HG03095 (cell line): ENCODE measurements around the gene COL25A1.

Source experiments
- ATAC-seq: cut with Tn5 transposase; IDR thresholded peaks from one replicate; pipeline ENCODE4 v1.9.1; 2021; ENCODE audit warnings: moderate library complexity; ENCODE audit not compliant: unreplicated experiment

Gene COL25A1

DNA sequence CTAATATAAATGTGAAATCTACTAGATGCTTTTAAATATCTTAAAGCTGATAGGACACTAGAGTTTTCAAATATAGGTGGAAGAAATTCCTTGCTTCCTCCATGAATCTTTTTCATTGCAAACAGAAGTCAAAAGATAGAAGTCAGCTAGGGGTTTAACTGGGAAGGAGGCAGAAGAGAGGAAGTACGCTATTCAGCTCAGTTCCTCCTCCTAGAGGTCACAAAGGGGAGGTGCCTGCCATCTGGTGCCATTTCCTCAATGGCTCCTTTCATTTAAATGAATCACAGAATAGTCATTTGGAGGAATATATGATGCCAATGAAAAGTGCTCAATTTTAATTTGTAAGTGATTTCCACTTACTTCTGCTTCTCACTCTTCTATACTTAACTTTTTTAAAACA is 8.5 kb downstream of the COL25A1 start:
- ATAC-seq: peak; percentile 81

DNA sequence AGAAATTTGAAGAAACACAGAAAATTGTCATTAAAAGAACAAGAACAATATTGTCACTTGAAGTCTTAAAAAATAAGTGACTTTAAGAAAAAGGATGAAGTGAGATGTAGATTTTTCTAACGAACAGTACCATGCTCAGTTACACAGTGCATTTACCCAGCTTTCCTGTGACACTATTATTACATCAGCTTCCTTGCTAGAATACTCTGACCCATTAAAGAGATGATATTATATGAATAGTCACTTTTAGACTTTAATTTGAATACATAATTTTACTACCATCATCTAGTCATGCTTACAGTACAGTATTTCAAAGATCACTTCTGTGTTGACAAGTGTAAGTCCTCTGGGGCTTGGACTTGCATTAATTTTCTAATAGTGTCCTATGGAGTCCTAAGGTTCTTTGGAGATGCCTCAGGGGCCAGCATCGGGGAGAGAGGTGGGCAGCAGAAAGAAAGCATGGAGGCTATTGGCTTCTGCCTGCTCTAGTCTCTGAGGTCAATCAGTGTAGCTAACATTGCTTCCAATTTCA is 10.7 kb downstream of the COL25A1 start:
- ATAC-seq: no peak

DNA sequence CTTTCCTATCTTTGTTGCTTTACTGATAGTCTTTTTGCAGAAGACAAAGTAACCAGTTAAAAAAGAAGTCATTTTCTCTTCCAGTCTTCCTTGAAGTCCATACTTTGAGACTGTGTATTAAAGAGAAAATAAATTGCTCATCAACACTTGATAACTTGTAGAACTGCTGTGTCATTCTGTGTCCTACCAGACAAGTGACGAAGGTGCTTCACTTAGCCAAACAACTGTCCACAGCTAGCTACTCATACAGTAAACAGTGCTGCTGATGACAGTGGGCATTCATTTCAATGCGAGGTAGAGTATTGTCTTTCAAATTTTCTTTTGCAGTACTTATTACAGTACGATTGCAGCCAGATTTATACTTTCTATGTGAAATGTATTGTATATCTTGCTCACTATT is 11.5 kb downstream of the COL25A1 start:
- no peak for ATAC-seq

DNA sequence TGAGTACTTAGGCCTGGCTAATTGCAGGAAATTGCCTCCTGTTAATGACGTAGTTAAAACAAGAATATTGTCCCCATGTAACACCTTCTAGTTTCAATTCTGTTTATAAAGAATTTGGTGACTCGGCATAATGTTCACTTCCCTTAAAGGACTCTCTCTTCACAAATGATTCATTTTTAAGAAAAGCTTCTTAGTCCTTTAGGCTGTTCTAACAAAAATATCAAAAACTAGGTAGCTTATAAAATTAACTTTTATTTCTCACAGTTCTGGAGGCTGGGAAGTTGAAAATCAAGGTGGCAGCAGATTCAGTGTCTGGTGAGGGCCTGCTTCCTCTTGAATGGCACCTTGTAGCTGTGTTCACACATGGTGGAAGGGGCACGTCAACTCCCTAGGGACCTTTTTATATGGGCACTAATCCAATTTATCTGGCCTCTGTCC is 23.8 kb downstream of the COL25A1 start:
- ATAC-seq: peak; percentile 77

DNA sequence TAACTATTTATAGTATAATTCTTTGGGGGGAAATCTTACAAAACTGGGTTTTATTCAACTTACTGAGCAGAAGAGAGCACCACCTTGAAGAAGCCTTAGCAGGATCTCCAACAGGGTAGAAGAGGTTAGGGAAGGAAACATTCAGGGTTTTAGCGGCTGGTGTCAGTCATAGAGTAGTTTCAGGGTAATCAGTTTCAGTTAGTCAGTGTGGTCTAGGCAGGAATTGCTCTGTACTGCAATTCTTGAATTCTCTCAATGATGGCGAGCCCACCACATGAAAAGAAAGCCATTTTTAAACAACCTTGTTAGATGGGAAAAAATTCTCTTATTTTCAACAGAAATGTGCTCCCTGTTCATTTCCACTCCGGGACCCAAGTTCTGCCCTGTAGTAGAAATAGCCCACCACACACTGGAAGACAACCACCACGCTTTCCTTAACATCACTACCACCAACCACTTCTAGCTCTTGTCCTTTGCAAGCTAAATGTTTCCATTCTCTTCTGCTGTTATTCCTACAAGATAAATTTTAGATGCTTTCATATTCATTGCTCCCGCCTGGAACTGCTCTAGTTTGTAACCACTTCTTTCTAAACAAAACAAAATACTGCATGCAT is 25.9 kb downstream of the COL25A1 start:
- peak; percentile 64 for ATAC-seq

DNA sequence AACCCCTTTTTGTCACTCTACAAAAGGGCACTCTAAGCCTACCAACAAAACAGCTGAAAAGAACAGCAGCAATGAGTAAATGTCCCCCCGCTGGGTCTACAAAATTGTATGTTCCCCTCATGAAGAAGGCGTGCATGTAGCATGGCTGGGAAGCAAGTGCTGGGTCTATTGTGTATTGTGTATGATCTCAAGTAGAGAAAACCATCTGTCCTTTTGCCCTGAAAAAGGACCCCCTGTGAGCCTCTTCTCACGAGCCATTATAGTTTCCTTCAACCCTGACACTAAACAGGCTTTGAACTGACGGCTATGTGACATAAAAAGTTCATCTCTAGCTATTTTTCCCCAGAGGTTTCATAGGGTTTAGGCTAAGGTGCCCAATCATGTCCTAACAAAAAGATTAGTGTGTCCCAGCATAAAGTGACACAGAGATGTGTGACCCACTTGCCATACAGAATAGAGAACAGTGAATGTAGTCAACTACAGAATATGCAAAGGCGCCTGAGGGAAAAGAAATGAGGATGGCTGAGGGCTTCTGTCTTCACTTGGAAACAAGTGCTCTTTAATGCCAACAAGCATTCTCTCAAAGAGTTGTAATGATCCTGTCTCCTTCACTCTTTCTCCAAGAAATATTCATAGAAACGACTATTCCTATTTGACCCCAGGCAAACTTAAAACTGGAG is 27.3 kb downstream of the COL25A1 start:
- no peak for ATAC-seq

DNA sequence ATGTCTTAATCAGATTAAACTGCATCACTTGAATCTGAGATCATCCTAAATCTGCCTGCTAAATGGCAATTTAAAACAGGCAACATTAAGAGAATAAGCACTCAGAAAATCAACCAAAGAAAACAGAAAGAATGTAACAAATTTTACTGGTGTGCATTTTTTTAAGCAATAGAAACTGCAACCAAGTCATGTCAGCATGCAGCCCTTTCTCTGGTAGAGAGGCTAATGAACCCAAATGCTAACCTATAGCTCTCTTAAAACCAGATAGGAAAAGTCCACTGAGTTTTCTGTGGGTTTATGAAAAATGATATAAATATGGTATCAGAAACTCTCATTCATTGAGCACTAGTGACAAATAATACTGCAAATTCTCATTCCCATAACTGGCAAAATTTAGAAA is 35.6 kb downstream of the COL25A1 start:
- no peak for ATAC-seq

DNA sequence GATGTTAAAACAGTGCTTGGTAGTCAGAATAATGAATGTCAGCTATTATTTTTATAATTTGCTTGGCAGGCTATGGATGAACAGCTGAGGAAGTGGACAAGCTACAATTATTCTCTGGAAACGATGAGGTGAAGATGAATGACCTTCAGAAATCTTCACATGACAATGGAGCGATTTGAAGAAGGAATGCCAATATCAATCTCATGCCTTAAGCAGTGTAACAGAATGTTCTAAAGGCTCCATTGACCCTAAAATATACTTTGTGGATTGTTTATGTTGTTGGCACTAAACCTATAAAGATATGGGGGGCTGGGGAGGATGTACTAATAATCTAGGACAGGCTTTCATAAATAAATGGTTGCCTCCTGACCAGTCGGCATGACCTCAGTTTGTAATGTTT is 36.2 kb downstream of the COL25A1 start:
- no peak for ATAC-seq

DNA sequence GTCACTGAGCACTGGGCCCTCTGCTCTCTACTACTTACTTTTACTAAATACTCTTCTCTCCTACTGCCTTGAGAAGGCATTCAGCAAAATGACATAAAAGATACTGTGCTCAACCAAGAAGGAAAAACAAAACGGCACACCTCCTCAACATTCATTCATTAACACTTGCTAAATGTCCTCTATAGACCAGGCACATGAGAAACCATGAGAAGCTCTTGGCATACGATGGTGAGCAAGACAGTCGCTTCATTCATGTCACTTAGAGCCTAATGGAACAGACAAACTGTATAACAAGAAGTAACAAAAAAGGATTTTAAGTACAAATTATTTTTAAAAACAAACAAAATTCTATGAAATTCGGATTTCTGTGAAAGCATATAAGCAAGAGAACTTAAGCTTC is 38.7 kb downstream of the COL25A1 start:
- no peak for ATAC-seq

DNA sequence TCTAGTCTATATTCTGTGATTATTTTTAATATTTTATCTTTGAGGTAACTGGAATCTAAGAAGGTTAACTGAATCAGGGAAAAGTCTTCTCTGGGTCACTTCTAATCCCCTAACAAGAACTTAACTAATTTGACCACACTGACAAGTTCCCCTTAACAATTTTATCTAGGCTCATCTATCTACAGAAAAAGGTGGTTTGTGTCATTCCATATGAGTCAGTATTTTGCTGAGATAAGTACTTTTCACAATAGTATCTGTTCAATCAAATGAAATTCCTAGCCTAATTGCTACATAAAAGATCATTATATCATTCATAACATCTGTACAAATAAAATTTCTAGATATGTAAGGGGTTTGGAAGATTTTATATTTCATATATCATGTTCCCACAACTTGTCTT is 45.6 kb downstream of the COL25A1 start:
- no peak for ATAC-seq

DNA sequence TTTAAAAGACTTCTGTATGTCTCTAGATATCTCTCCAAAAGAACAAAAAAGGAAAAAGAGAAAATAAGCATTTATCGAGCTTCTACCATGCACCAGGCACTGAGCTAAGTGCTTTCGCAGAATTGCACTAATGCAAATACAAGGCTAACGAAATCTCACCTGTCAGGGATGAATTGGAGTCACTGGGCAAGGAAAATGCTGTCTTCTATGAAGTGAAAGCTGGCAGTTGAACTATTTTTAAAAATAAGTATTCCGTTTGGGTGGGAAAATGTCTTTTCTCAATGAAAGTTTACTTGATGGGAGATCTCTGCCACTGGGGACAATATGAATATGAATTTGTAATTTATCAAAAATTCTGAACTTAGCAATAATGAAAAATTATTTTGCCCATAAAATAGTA is 47.6 kb downstream of the COL25A1 start:
- ATAC-seq: no peak

DNA sequence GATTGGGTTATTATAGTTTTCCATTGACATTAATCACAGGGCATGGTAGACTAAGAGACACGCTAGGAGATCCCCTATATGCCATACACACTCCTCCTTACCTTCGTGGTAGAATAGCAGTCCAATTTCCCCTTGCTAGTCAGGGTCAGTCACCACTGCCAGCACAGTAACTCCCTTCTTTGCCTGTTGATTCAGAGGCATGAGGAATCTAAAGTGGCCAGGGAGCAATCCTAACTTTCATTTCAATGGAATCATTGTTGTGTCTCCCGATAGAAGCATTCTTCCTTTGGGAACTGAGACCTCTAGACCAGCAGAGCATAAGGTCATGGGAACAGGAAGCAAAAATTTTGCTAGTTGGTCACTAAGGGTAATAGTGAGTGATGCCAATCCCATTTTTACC is 51.1 kb downstream of the COL25A1 start:
- no peak for ATAC-seq

DNA sequence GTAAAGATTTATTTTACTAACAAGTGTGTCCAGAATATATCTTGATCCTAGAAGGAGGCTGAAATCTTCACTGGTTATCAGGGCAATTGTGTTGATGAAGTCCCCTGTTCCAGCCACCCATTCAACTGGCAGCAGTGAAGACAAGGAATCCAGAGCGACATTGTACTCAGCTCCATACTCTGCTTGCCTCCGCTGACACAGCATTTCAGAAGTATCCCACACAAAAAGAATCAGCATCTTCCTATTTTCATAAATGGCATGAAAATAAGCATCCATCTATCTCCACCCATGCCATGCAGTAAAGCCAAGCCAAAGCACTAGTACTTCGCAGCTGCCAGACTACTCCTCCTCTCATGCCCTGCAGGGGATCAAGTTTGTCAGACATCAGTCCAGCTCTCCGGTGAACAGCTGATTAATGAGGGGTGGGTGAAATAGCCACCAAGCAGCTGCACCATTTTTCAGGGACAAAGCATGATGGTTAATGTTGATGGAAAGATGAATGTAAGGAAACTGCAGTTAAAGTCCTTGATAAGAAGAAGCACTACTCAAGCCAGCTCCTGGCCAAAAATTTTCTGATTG is 54.0 kb downstream of the COL25A1 start:
- no peak for ATAC-seq

DNA sequence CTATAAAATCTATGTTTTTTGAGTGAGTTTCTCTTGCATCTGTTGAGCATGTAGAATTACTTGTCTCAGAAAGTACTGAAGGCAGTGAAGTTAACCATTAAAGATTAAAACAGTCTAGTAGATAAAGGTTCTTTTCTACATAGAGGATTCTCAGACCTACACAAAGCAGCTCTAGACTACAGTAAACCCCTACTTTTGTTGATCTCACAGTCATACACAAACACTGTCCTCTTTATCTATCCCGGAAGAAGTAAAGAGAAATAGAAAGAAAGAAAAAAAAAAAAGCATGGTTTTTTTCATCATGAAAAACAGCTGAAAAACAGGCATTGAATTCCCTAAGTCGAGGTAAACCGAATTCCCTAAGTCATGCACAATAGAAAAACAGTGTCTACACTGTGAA is 58.6 kb downstream of the COL25A1 start:
- ATAC-seq: no peak

DNA sequence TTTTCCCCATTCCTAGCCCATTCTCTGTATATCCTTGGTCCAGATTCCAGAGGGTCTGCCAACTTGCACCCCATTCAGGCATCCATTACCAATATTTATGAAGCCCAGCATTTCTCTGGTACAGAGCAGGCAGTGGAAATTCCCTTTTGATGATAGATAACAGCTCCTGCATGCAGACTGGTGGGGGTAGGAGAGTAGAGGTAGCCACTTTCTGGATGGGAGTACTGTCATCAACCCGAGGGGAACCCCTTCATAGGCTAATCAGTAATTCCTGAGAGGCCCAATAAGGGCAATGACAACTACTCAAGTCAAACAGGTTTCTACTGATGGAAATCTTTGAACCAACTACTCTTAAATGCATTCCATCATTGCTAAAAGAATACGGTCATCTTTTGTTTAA is 63.7 kb downstream of the COL25A1 start:
- no peak for ATAC-seq

DNA sequence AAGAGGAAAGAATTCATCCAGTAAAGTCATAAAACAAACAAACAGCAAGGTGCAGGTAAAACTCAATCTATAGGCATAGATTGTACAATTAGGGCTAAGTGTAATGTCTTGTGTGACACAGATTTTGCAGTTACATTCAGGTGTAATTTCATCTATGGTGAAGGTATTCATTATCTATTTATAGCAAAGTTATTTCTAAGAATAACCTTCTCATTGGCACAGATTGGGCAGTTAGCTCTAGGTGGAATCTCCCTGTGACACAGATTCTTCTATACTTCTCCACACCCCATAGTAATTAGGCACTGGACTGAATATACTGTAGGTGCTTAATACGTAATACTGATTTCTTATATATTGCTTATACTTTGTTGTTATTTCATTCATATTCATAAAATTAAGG is 66.8 kb downstream of the COL25A1 start:
- ATAC-seq: no peak

DNA sequence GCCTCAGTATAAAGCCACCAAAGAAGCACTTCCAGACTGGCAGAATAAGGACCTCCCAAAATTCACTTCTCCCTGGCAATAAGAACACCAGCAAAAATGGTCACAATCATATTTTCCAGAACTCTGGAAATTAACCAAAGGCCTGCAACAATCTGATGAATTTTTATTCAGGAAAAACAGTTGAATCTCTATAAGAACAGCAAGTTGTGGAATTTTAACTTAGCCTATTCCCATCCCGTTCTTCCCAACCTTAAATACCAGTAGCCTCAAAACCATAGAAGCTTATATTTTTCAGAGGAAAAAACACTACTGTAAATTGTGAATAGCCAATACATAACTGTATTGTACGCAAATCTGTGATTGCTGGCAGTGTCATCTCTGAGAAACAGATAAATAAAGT is 67.9 kb downstream of the COL25A1 start:
- ATAC-seq: no peak

DNA sequence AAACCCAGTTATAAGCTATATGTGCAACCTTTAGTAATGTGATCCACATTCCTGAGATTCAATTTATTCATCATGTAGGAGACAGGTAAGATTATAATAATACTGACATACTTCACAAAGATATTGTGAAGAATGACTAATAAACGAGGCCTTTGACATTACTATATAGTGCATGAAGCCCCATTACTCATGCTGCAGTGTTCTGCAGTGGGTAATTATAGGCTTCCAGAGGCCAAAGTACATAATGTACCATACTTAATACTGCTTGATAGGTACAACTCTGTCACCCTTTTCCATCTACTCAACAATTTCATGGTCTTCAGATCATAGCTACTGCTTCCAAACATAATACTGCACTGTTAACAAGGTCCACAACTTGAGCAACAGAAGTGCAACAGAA is 68.9 kb downstream of the COL25A1 start:
- no peak for ATAC-seq

DNA sequence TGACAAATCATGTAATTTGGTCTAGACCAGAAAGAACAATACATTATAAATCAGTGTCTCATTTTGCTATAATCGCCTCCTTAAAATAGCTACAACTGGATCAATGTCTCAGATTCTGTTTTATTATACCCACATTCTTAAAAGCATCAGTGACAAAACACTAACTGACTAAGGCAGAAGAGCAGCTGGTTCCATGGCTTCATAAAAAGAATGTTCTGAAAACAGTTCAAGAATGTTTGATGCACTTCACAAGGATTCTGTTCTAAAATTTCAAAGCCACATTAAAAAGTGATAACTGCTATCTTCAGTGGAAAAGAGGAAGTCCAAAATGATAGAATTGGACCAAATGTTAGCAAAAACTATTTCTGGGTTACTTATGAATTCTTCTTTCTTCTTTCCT is 69.8 kb downstream of the COL25A1 start:
- ATAC-seq: no peak

DNA sequence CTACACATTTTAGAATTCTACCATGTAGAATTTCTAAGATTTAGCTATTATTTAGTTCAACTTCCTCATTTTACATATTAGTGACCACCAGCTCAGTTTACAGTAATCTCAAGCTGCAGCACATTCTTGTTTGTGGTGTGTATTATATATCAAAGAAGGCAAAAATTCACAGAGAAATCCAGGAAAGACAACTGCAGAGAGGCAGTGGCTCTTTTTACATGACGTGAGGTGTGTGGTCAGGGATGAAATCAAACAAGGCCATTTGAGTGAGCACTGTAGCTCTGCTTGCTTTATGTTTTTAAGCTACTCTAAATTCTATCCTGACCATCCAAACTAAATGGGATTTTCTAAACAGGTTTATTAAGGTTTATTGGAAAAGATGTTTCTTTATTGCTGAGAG is 71.1 kb downstream of the COL25A1 start:
- ATAC-seq: no peak

DNA sequence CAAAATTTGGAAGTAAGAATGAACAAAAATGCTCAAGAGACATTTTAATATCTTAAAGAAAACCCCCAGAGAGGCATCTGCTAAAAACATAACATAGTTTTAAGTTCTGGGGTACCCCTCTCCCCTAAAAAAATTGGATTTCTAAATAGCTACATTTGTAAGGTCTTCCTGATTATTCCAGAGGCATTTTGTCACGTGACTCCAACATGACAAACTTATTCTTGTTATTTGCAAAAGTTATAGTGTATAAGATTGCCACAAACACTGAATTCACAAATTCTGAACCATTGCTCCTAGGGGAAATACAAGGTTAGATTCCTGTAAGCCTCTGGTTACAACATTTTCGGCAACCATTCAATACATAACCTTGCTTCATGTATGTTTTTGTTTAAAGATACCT is 73.4 kb downstream of the COL25A1 start:
- no peak for ATAC-seq

DNA sequence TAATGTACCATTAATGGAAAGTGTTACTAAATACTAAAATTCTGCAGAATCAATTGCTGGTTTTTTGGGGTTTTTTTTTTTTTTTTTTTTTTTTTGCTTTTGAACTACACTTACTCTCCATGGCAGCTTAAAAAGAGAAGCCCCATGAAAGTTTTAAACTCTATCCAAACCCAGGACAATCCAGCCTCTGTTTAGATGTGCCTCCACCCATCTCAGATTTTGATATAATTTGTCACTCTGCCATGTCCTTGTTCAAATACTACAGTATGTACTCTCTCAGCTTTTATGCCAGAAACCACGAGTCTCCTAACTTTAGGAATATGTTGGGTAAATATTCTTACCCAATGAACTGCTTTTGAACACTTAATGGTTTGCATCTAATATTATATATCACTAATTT is 84.2 kb downstream of the COL25A1 start:
- no peak for ATAC-seq
